ENCODE results near the gene BCLAF1. TPM values are rescaled to one million over a fixed set of nuclear protein-coding genes. Genes with fewer than 3 reads are reported as not detected.

BCLAF1 gene
- total and polyA plus RNA-seq, 9 of the 15 experiments (the other 6 are each of a cell fraction or from before 2014, with no cell fraction given): 65.4 to 286 (median 165) TPM

DNA sequence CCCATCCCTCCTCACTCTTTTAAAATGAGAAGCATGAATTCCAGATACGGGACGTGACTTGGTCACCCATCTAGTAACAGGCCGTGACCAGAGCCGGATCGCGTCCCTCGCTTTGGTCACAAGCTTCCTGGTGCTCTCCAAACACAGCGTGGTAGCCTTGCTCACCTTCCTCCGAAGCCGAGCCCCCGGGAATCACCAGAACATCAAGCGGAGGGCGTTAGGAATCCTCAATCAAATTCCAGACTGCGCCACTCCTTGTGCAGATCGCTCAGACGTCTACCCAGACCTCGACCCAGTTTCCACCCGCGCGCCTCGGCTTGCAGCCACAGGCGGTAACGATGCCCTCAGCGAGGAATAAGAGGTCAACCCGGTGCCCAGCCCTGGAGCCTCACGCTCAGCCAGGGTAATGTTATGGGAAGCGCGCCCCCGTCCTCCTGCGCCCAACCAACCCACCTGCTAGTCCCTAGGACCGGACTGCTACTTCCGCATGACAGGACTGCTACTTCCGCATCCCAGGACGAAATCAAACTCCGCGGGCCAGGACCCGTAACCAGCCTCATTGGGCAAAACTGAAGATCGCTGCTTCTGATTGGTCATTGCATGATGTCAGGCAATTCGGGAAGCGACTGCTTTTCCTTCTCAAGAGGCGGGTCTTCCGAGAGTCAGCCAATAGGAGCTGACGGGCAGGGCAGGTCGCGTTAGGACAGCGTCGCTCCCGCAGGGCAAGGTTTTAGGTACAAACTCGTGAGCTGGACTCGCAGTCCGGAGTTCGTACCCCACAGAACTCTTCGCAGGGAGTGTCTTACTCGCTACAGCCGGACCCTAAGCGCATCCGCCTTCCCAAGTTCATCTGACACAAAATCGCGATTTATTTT lies 39.6 kb downstream of the BCLAF1 start, which contains the start of gene MTFR2 (continued):
- TF ChIP-seq, protein P1, sequence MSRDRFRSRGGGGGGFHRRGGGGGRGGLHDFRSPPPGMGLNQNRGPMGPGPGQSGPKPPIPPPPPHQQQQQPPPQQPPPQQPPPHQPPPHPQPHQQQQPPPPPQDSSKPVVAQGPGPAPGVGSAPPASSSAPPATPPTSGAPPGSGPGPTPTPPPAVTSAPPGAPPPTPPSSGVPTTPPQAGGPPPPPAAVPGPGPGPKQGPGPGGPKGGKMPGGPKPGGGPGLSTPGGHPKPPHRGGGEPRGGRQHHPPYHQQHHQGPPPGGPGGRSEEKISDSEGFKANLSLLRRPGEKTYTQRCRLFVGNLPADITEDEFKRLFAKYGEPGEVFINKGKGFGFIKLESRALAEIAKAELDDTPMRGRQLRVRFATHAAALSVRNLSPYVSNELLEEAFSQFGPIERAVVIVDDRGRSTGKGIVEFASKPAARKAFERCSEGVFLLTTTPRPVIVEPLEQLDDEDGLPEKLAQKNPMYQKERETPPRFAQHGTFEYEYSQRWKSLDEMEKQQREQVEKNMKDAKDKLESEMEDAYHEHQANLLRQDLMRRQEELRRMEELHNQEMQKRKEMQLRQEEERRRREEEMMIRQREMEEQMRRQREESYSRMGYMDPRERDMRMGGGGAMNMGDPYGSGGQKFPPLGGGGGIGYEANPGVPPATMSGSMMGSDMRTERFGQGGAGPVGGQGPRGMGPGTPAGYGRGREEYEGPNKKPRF (IDR thresholded peaks at IDR 0.05; ENCODE audit: low read depth, low read length): no peak
- TF ChIP-seq DDX20 (tag; IDR thresholded peaks at IDR 0.05; ENCODE audit: low read depth) (no peak), SMARCC2 (IDR thresholded peaks at IDR 0.05; ENCODE audit: low read depth) (no peak), ZBTB7A (IDR thresholded peaks at IDR 0.05; ENCODE audit: borderline replicate concordance, control insufficient read depth, low read depth, low read length) (0 out of 2 replicates have a peak, but pooled peaks have one; percentile 31), ZNF311 (CRISPR knock-in tag; IDR thresholded peaks at IDR 0.05) (no peak), POLR2AphosphoS2 (IDR thresholded peaks at IDR 0.05; ENCODE audit: low read length) (peak; percentile 93), ZNF212 (CRISPR knock-in tag; IDR thresholded peaks at IDR 0.05) (0 out of 2 replicates have a peak, but pooled peaks have one; percentile 64), TAF9B (IDR thresholded peaks at IDR 0.05; ENCODE audit: partially characterized antibody) (peak; percentile 68), PRMT5 (CRISPR knock-in tag; IDR thresholded peaks at IDR 0.05) (no peak), TFAM (CRISPR knock-in tag; conservative IDR thresholded peaks at IDR 0.05) (no peak), CBFA2T3 (IDR thresholded peaks at IDR 0.05) (no peak), SIX5 (IDR thresholded peaks at IDR 0.05; ENCODE audit: borderline replicate concordance in 1 of 2, insufficient read depth in 1 of 2, low read depth in 1 of 2, low read length in 2 of 2) (peak in 1 of 2 experiments; percentile 18; a peak in 2 of 4 replicates), NR2C2 (CRISPR knock-in tag; IDR thresholded peaks at IDR 0.05) (peak; percentile 54; the same call in 1 of the 2 replicates), NR2C2 (tag; IDR thresholded peaks at IDR 0.05) (peak; percentile 83), CBX2 (IDR thresholded peaks at IDR 0.05; ENCODE audit: insufficient read depth, low read length, poor library complexity, severe bottlenecking) (no peak)
- TF ChIP-seq, protein P2, sequence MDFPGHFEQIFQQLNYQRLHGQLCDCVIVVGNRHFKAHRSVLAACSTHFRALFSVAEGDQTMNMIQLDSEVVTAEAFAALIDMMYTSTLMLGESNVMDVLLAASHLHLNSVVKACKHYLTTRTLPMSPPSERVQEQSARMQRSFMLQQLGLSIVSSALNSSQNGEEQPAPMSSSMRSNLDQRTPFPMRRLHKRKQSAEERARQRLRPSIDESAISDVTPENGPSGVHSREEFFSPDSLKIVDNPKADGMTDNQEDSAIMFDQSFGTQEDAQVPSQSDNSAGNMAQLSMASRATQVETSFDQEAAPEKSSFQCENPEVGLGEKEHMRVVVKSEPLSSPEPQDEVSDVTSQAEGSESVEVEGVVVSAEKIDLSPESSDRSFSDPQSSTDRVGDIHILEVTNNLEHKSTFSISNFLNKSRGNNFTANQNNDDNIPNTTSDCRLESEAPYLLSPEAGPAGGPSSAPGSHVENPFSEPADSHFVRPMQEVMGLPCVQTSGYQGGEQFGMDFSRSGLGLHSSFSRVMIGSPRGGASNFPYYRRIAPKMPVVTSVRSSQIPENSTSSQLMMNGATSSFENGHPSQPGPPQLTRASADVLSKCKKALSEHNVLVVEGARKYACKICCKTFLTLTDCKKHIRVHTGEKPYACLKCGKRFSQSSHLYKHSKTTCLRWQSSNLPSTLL (IDR thresholded peaks at IDR 0.05): peak; percentile 7; the same call in 1 of the 2 replicates
- TF ChIP-seq, protein P3, sequence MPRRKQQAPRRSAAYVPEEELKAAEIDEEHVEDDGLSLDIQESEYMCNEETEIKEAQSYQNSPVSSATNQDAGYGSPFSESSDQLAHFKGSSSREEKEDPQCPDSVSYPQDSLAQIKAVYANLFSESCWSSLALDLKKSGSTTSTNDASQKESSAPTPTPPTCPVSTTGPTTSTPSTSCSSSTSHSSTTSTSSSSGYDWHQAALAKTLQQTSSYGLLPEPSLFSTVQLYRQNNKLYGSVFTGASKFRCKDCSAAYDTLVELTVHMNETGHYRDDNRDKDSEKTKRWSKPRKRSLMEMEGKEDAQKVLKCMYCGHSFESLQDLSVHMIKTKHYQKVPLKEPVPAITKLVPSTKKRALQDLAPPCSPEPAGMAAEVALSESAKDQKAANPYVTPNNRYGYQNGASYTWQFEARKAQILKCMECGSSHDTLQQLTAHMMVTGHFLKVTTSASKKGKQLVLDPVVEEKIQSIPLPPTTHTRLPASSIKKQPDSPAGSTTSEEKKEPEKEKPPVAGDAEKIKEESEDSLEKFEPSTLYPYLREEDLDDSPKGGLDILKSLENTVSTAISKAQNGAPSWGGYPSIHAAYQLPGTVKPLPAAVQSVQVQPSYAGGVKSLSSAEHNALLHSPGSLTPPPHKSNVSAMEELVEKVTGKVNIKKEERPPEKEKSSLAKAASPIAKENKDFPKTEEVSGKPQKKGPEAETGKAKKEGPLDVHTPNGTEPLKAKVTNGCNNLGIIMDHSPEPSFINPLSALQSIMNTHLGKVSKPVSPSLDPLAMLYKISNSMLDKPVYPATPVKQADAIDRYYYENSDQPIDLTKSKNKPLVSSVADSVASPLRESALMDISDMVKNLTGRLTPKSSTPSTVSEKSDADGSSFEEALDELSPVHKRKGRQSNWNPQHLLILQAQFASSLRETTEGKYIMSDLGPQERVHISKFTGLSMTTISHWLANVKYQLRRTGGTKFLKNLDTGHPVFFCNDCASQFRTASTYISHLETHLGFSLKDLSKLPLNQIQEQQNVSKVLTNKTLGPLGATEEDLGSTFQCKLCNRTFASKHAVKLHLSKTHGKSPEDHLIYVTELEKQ (CRISPR knock-in tag; IDR thresholded peaks at IDR 0.05): no peak
- TF ChIP-seq, protein P4, sequence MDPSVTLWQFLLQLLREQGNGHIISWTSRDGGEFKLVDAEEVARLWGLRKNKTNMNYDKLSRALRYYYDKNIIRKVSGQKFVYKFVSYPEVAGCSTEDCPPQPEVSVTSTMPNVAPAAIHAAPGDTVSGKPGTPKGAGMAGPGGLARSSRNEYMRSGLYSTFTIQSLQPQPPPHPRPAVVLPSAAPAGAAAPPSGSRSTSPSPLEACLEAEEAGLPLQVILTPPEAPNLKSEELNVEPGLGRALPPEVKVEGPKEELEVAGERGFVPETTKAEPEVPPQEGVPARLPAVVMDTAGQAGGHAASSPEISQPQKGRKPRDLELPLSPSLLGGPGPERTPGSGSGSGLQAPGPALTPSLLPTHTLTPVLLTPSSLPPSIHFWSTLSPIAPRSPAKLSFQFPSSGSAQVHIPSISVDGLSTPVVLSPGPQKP (CRISPR knock-in tag; IDR thresholded peaks at IDR 0.05): no peak
